HG02798 (cell line): Measurements from ENCODE around the gene CMC1.
A peak's percentile ranks its signal among the peaks of the same experiment; 100 is the strongest.

Experiments
- ATAC-seq: cut with Tn5 transposase; IDR thresholded peaks from one replicate; pipeline ENCODE4 v1.9.1; 2021; ENCODE audit warnings: mild to moderate bottlenecking; ENCODE audit not compliant: unreplicated experiment, poor library complexity

CMC1 gene

DNA sequence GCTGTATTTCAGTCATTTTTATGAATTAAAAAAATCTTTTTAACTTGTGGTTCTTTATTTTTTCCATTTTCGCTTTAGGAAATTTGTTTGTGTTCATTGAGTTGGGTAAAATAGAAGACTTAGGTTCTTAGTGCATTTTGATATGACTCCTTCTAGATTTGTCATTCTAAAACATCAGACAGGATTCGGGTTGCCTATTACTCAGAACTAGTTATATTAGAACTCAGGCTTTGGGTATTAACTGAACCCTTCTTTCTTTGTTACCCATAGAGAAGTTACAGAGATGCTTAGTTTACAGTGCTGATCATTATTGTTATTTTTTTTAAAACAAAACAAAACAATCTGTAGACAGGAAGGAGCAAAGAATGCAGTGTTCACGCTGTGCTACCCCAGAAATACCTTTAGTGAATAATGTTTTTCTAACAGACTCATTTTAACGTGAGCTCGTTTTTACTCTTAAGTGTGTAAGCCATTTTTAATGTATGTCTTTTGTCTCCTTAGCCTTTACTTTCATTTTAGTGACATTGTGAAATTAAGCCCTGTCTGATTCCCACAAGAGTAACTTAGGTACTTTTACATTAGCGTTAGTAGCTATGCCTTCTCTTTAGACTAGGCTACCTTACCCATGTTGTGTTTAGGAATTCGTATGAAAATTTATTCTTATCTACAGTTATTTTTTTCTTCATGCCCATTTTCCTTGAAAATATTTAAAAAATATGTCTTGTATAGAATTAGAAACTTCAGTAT lies 53.4 kb downstream of the CMC1 start:
- ATAC-seq = no peak

GRCh38 chr3:28295898-28296490 lies 54.6 kb downstream of the CMC1 start:
- ATAC-seq = peak; percentile 52

- no peak for ATAC-seq
Measured at GRCh38 chr3:28299705-28300104, 58.3 kb downstream of the CMC1 start.

- ATAC-seq = no peak
Measured at GRCh38 chr3:28300345-28300962, 59.0 kb downstream of the CMC1 start.

DNA sequence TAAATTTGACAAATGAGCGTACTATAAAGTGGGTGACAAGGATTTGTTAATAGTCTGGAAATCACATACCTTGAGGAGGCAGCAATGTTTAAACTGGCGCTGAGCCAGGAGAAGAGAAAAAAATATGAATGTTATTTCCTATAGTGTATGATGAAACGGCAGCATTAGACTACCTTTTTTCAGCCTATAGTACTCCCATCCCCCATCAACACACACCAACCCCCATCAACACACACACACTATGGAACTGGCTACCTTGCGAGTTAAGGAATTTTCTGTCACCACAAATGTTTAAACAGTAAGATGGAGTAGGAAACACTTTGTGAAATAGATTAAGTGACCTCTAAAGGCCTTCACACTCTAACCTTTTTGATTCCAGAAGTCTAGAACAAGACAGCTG lies 60.3 kb downstream of the CMC1 start:
- no peak for ATAC-seq

DNA sequence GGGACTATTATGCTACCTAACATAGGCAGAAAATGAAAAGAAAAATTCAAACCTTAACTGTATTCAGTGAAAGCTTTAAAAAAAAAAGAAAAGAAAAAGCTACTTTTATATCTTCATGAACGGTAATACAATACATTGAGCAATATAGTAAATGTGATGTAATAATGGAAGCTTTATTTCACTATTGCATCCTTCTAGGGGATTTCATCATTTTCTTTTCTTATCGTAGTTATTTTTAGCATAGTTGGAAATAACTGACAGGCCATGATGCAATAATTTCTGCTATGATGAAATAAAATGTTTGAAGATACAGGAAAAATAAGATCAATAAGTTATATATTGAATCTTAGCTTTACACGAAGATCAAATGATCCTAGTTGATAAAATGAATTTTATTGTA lies 66.8 kb downstream of the CMC1 start:
- ATAC-seq = no peak

GRCh38 chr3:28315711-28316110 lies 74.3 kb downstream of the CMC1 start:
- ATAC-seq = no peak

- ATAC-seq = no peak
Measured at GRCh38 chr3:28316226-28316625, 74.8 kb downstream of the CMC1 start.

DNA sequence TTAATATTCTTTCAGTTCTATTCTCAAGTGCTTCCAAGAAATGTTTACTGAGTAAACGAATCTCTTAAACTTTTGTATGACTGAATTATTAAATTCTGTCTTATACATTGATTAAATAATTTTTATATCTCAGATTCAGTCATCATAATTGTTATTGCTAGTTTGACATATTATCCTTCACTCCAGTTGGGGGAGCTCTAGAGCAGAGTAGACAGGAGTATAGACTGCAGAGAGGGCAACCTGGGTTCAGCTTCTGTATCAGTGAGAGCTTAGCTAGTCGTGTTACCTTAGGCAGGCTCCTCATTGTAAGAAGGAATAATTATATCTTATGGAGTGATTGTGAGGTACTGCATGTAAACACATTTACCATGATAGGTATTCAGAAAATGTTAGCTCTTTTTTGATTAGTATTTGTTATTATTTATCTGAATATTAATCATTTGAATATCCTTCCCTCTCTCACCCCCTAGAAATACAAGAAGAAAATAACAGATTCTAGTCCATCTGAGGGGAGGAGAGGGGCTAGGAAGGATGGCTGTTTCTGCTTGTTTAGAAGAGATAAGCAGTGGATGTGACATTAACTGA lies 76.1 kb downstream of the CMC1 start:
- ATAC-seq = peak; percentile 92

DNA sequence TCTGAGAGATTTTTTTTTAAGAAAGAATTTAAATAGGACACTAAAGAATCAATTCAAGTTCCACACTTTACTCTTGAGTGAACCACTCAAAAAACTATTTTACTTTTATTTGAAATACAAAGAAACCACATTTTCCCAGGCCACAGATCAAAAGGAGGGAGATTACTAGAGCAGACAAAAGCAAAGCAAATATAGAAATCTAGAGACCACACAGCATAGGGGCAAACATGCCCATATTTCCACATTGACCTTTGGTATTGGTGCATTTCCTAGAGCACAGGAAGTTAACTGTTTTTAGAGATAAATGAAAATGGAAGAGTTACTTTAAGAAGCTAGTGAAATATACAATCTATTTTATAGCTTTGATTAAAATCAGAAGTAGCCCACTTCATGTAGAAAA lies 79.6 kb downstream of the CMC1 start:
- no peak for ATAC-seq

DNA sequence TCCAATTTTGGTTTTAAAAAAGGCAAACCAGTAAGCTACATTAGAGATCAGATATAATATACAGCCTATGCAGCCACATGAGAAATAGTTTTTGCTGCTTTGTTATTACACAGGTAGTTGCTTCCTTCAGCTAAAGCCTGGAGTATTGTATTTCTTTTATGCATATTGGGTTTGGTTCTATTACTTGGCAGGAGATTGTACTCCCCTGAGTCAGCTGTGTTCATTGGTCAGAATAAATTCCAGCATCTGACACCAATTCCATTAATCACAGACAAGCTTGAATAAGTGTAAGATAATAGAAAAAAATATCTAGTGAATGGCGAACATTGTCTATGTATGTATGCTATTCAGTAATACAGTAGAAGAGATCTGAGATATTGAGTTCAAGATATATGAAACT lies 81.0 kb downstream of the CMC1 start:
- no peak for ATAC-seq

DNA sequence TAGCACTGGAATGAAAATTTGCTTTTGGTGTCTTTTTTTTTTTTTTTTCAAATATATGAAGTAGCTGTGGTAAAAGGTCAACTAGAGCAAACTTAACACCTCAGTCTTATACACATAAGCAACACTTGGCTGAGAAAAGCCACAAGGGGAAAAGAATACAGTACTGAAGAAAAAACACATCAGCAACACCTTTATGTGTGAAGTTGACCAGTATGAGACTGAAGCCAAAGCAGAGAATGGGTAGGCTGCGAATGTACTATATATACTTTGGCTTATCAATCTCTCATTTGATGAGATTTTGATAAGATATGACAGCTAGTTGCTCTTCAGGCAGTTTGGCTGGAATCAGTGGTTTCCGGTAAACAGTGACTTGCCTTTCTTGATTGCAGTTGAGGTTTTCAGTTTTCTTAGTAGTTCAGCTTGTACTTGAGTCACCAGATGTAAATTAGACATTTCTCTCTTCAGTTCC lies 85.1 kb downstream of the CMC1 start:
- ATAC-seq = peak; percentile 89

DNA sequence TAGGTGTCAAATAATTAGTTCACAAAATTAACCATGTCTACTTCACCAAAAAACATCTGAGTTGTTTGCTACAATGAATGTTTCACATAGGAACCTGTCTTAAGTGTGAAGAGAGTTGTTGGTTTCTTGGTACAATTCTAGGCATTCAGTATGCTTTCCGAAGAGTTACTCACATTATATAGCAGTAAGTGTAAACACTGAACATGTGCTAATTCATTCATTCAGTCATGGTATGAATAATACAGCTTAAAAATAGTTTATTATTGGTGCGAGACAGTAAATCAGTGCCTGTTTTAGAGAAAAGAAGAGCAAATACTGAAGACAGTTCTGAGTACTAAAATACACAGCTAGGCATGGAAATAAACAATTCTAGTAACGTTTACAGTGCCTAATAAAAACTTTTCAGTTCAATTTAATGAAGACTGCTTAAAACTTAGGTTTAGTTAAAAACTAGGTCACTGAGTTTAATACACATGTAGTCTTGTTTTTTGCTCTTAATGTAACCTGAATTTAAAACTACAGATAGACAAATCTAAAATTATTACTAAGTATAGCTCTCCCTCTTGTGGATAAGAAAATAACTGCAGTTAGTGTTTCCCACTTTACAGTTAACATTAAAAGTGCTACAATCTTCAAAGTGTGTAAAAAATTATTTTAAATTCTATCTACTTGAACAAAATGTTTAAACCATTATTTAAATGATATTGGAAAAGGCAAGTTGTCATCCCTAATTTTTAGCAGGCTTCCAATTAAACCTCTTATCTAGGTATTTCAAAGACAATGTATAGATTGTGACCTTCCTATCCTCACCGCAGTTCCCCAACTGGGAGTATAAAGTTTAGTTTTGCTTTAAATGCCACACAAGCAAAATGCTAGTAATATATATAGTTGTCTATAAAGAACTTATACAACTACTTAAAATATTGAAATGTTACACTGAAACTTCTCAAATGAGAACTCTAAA lies 87.1 kb downstream of the CMC1 start:
- ATAC-seq = peak; percentile 24

DNA sequence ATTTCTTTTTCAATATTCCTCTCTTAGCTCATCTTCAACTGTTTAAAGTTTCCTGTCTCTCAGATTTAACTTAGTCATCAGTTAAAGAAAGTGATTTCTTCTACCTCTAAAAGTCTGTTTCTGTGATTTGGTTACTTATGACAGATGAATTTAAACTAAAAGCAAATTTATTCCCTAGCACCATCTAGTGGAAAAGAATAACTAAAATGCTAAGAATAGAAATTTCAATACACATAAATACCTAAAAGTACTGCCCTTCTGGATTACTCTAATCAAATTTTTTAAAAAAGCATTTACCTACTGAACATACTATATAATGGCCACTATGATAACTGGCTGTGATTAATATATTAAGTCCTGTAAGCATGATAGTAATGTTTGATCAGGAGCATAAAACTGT lies 93.1 kb downstream of the CMC1 start:
- ATAC-seq = no peak

GRCh38 chr3:28335246-28335645 lies 93.8 kb downstream of the CMC1 start:
- ATAC-seq = no peak

GRCh38 chr3:28337230-28337629 lies 95.8 kb downstream of the CMC1 start:
- no peak for ATAC-seq

- no peak for ATAC-seq
Measured at GRCh38 chr3:28343144-28343543, 101.7 kb downstream of the CMC1 start.

GRCh38 chr3:28345690-28346089 lies 104.3 kb downstream of the CMC1 start:
- no peak for ATAC-seq

DNA sequence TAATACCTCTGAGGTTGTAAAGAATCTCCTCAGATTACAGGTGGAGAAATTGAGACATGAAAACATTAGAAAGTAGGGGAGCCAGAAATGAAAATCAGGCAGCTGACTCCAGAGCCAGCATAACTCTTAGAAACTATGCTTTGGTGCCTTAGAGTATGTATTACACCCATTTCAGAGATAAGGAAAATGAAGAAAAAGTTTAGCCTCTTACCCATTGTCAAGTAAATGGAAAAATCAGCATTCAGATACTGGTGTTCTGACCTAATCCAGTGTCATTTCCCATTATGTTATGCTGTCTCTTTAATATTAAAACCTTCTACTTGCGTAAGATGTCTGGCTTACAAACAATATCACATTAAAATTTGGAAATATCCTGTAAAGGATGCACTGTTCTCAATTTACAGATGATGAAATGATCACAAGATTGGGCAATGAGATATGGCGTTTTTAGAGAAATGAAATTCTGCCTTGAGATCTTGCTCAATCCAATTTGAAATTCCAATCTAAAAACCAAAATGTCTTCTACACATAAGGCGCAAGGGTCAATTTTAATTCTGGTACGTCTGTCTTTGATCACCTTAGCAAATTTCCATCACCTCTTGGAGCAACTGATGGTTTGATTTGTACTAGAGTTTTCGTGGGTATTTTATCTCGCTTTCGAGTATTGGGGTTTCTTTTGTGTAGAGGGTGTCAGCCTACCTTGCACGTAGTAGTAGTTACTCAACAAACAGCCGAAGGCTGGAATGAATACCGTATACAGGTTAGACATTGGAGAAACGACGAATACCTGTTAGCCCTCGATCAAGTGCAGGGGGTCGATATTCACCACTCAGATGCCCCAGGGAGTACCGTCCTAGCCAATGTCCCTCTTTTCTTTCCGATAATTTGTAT lies 106.2 kb downstream of the CMC1 start:
- ATAC-seq = no peak
